ENCODE measurements around the gene CLCN5.
"Not testable (repeated sequence)": the region's sequence is repeated elsewhere in the genome, so short reads cannot be mapped to it uniquely, and the experiment has no call there.

Gene CLCN5

DNA sequence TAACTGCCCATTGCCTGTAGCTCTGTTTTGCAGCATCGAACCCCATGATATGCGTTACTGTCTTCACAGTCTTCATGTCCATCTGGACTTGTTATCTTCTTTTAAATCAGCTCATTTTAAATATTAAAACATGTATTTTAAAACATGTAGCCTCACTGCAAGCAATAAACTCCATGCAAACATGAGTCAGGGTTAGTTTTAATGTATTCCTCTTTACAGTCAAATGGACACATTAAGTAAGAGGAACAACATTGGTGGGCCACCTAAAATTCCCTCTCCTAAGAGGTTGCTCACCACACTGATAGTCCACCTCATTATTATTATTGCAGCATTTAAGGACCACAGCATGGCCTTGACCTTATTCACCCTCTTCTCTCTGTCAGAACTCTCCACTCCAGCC is 74.1 kb downstream of the CLCN5 start:
- no peak for DNase-seq

DNA sequence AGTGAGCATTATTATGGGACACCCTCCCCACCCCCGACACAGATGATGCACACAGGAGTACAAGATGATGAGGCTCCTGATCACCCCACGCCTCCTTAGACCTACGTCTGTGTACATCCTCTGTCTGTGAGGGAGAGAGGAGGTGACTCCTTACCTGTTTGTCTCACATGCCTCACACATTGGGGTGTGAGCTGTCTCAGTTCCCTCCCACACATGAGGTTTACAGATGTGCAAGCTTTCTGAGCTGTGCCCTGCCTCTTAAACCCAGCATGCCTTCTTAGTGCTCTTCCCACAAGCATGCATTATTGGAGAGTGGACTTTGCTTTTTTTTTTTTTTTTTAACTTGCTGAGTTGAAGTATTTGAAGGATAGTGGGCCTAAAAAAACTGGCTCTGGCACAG is 76.7 kb downstream of the CLCN5 start:
- no peak for DNase-seq

DNA sequence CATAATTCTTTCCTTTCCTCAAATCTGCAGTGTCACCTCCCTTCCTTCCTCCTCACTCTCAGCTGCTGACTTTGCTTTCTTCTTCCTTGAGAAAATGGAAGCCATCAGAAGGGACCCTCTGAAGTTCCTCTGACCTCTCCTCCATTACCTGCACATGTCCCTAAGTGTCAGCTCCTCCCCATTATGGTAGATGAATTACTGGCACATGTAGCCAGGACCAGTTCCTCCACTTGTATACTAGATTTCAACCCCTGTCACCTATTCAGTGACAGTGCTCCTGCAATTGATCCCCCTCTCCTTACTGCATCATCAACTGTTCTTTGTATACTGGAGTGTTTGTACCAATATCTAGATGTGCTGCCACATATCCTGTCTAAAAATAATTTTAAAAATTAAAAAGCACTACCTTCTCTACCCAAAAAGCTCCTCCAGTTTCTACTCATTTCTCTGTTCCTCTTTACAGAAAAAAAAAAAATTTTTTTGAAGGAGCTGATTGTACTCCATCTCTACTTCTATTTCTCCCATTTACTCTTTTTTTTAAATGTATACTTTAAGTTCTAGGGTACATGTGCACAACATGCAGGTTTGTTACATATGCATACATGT is 78.6 kb downstream of the CLCN5 start:
- no peak for DNase-seq

DNA sequence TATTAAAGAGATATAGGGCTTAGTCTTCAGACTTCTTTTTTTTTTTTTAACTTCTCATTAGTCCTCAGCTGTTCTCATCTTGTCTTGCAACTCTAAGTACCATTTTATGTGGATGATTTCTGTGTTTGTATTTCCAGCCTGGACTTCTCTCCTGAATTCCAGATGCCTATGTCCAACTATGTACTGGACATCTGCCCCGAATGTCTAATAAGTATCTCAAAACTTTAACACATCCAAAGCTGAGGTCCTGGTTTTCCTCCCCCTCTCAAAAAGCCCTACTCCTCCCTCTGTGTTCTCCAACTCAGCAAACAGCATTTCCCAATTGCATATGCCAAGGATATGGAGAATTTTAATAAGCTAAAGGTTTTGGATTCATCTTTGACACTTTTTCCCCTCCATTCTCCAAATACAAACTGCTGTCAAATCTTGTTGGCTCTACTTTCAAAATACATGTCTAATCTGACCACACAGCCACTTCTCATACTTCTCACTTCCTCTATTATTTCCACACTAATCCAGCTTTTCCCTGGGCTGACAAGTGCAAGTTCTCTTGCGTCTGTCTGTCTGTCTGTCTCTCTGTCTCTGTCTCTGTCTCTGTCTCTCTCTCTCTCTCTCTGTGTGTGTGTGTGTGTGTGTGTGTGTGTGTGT is 79.8 kb downstream of the CLCN5 start:
- no peak for DNase-seq

DNA sequence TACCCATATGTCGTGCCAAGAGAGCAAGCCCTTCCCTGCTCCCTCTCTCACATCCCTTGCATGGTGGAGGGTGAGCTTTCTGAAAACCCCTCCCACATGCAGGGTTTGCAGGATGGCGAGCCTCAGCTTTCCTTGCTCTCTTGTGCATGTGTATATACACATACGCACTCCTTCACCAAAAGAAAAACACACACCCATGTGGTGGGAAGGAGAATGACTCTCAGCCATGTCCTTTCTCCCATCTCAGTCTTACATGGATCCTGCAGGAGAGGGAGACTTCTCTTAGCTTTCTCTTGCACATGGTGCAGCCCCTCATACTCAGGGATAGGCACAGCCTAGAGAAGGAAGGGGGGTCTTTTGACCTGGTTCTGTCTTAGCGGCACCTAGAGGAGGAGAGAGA is 81.1 kb downstream of the CLCN5 start:
- no peak for DNase-seq

DNA sequence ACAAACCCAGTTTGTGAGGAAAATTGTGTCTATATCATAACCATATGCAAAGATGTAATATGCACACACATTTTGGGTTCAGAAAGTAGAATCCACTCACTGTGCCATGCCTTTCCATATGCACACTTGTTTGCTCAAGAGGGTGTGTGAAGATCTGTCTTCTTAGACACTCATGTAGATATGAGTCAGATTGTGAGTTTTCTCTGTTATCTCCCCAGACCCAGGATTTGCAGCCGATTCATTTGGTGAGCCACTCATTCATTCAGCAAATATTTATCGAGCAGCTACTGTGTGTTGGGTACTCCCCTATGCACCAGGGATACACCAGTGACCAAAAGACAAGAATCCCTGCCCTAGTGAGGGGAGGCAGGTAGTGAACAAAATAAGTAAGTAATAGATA is 81.5 kb downstream of the CLCN5 start:
- DNase-seq: no peak

DNA sequence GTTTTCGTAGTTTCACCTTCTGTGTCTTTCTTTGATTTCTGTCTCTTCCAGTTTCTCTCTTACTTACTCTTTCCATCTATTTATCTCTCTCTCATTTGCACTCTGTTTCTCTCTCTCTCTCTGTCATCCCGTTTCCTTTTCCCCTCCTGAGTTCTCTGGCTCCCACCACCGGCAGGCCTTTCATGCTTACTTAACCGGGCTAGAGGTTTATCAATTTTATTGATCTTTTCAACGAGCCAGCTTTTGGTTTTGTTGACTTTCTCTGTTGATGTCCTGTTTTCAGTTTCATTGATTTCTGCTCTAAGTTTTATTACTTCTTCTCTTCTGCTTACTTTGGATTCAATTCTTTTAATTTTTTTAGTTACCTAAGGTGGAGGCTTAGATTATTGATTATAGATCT is 103.2 kb downstream of the CLCN5 start:
- DNase-seq: not testable (repeated sequence)

DNA sequence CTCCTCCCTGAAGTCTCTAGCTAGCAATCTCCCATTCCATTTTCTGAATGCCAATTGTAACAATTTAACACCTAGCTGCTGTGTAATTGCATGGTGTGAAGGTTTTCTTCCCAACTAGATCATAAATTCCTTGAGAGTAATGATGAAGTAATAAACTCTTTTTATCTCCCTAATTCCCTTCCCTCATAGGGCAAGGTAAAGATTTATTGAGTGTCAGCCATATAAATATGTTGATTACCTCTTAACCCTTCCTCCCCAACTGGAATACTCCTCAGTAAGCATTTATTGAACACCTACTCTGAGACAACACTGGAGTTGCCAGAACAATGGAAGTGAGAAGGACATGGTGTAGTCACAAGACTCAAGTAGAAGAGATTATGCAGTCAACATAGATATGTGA is 112.7 kb downstream of the CLCN5 start:
- no peak for DNase-seq

DNA sequence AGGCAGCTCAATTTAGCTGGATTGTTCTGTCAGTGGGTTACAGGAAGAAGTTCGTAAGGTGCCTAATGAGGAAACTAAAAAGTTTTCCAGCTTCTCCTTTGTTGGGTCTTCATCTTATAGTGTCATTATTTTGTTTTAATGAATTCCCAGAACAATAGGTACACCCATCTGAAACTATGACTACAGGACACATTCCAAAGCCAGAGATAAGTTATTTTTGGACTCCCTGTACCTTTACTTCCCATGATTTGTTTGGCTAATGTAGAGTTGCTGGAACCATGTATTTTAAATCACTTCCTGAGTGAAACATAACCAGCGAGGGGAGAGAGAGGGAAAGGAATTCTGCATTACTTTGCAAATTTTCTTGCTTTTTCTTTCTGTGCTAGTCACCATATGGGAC is 114.0 kb downstream of the CLCN5 start:
- DNase-seq: no peak

DNA sequence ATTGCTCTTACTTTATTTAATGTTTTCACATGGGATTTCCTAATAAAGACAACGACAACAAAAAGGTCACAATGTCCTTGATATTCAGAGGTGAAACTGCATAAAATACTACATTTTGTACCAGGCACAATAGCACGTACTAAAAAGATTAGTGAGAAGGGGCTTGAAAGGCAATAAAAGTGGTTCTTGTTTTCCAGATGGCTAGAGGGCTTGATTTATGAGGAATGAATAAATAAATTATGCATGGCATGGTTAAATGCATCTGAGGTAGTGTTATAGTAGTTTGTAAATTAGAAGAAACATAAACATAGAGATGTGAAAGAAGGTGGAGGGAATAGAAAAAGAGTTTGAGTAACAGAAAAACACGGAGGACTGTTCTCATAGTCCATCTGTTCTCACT is 123.4 kb downstream of the CLCN5 start:
- no peak for DNase-seq

DNA sequence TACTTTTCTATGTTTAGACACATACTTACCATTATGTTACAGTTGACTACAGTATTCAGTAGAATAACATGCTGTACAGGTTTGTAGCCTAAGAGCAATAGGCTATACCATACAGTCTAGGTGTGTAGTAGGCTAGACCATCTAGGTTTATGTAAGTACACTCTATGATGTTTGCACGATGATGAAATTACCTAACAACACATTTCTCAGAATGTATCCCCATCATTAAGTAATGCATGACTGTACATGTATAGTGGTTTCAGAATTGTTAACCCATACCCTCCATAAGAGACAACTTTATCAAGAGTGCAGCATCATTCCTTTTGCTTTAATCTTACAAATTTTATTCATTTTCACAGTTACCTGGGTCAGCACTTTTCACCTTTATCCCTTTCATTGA is 126.8 kb downstream of the CLCN5 start:
- no peak for DNase-seq

DNA sequence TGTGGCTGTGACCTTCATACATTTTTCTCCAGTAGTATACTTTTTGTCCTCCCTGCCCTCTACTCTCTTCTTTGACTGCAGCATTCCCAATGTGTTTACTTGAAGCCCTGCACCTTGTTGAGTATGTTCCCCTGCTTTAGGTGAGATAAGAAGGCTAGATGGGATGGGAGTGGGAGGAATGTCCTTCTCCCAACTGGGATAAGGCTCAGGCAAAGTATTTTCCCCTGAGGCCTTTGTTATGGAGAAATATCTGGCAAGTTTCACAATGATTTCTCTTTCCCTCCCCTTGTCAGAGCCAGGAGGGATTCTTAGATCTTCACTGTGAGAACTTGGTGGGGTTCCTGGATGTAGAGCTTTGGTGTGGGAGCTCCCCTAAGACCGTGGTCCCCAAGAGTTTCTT is 131.8 kb downstream of the CLCN5 start:
- no peak for DNase-seq

DNA sequence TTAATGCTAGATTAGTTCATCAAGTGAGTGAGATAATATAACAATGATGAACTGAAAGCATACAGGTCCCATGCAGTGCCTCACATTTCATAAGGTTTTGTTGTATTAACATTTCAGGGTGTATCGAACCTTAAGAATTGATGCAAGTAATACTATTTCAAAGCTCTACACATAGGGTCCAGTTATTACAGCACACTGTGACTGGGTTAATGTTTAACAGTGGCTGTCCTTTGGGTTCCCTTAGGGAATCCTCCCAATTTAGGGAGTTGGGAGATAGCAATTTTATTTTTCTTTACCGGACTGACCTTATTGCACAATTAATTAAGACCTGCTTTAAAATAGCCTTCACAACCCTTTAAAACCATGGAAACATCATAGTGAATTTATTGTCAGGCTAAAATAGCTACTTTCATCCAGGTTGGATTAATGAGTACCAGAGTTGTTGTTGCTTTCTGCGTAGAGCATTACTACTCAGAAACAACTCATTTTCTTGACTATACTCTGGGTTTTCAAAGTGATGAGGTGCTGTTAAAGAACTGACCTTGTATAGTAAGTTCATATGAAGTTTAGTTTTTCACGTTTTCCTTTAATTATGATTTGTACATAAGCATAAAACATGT is 144.0 kb downstream of the CLCN5 start:
- DNase-seq: no peak

DNA sequence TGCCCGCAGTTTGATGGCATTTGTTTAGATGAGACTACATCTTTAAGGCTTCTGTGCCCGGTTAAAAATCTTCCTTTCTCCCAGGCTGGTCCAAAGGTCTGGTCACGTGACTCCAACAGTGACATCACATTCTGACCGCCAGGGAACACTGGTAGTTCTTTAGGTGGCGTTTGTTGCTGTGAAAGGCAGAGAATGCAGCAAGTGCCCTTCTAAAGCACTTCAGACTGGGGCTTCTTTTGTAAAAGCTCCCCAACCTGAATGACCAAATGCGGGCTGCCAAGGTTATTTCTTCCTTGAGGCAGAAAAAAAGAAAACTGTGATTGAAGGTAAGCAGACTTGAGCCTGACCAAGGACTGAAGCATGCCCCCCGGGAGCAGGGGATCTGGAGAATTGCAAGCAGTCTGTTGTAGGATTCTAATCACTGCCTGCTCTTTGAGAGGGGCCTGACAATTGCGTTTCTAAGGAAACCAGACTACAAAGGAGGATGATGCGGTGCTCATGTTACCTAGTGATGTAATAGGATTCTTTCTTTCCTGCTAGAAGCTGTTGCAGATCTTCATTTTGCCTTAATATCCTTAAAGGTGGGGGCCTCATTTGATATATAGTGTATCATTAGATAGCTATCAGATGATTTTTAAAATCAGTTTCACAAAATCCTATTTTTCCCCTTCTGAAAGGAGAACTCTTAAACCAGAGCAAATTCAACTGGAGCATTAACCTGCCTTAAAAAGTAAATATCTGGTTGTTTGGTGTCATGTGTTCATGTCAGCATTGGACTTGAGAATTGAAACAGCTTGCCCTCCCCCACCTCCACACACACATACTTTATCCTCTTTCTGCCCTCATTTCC is 145.3 kb downstream of the CLCN5 start:
- no peak for DNase-seq

DNA sequence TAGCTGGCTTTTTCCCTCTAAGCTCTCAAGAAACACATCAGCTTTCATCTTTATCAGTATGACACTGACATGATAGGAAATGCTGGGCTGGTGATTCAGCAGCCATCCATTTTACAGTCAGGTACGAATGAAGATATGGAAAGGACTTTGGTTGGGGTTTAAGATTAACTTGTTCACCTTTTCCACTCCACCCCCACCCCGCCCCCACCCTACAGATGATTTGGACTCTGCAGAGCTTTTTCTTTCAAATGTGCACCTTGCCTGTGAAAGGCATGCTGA is 145.8 kb downstream of the CLCN5 start:
- DNase-seq: no peak

DNA sequence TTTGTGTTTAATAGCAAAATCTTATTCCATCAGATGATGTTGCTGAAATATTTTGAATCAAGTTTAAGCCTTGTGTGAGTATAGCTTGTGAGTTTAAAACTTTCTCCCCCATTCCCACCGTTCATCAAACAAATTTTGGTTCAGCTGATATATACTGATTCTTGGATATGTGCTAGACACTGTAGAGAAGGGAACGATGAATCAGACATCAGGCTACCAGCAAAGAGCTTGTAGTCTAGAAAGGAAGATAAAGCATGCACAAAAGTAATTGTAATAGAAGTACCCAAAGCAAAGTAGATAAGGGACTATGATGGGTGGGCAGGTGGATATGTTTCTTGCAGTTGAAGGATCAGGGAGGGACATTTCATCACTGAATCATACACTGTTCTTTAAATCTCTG is 146.5 kb downstream of the CLCN5 start:
- no peak for DNase-seq

DNA sequence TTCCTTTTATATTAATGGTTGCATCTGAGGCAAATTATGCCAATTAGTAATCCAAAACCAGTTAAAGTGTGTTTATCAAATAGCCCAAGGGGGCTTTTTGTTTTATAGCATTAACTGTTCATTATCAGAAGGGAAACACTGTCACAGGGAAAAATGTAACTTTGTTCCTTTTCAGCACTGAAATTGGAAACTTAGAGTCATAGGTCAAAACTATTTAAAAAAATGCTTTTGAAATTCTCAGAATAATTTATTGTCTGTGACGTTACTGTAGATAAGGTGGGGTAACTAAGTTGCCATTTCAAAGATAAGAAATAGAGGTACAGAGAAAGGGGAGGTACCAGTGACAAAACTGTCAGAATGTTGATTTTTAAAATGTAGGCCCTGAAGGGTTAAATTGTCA is 149.1 kb downstream of the CLCN5 start:
- DNase-seq: no peak

DNA sequence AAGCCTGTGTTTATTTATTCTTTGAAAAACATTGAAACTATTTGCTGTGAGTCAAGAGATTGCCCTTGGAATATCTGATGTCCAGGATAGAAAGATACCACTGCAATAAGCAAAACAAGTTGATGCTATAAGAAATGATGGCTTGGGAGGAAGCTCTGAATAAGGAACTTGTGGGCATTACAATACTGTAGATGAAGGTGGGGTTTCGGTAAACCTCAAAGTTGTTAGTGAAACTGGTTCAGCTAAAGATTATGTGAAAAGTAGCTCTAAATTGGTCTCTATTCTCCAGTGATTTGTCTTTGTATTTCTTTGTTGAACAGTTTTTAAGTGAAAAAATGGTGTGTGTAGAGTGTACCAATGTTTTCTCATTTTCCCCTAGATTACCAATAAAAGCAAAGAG is 149.7 kb downstream of the CLCN5 start:
- no peak for DNase-seq

DNA sequence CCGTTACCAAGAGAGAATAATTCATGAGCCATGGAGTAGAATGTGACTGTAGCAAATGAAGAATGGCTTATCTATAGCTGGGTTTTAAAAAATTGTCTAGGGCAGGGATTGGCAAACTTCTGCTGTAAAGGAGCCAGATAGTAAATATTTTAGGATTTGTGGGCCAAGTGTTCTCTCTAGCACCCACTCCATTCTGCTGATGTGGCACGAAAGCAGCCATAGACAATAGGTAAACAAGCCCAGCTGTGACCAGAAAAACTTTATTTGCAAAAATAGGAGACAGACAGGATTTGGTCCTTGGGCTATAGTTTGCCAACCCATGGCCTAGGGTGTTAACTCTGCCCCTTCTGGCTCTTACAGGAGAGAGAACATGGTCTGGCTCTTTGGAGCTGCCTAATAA is 151.2 kb downstream of the CLCN5 start:
- DNase-seq: no peak

DNA sequence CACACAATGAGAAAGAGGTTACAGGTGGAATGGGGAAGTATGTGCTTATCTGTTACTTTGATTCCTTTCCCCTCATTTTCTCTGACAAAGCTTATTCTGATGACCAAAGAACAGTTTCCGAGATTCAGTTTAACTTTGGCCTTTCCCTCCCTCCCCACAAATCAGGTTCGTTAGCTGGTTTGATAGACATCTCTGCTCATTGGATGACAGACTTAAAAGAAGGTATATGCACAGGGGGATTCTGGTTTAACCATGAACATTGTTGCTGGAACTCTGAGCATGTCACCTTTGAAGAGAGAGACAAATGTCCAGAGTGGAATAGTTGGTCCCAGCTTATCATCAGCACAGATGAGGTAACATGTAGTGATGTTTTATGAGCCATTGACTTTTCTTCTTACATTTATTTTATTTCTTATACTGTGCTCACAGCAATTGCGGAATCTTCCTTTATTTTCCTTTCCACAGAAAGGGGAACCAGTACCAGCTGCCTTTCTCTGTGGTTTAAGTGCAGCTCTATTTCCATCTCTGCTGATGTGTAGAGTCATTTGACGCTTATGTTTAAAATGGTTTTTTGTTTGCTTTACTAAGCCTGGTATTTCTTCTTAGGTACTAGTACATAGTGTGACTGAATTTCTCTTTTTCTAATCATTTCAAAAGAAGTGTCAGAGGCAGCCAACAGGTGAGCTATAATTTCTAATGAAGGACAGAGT is 153.4 kb downstream of the CLCN5 start:
- DNase-seq: no peak

DNA sequence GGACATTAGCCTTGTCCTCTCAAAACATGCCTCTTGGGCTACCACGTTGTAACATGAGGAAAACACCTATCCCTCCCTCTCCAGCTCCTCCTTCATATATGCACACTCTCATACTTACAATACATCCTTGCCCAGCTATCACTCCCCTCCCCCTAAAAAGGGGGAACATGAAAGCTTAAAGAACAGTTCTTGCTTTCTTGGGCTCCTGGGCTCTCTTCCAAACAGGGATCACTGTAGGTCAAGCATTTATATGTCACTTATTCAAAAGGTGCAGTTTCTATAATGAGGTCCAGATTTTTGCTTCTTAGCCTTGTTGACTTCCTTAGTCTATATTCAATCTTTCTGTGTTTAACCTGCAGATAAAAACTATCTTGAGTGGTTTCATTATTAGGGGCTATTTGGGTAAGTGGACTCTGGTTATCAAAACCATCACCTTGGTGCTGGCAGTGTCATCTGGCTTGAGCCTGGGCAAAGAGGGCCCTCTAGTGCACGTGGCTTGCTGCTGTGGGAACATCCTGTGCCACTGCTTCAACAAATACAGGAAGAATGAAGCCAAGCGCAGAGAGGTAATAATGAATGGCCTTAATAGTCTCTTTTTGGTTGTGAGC is 159.0 kb downstream of the CLCN5 start:
- DNase-seq: peak in 1 of 2 experiments; percentile 0

DNA sequence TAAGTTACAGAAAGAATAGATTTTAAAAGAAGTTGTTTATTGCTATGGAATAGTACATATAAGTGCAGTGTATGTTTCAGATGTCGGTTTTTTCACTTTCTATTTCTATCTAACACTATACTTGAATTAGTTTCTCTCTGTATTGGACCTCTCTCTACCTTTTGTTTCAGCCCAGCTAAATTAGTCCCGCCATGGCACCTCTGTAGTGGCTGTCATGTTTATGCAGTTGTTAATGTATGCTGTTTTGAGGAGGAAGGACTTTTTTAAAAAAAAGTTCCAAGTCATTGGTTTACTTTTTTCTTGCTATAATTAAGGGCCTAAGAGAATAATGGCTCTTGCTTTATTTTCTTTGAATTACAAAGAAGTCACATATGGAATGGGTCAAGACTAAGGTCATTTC is 160.3 kb downstream of the CLCN5 start:
- no peak for DNase-seq

DNA sequence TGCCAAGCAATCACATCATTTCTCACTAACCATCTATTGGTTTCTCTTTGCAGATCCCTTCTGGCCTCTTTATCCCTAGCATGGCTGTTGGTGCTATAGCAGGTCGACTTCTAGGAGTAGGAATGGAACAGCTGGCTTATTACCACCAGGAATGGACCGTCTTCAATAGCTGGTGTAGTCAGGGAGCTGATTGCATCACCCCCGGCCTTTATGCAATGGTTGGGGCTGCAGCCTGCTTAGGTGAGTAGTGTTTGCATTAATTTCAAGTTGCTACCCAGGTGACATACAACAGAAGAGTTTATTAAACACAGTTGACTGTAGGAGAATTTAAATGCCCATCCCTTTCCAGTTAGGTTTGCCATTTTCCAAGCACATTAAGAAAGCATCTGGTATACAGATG is 166.2 kb downstream of the CLCN5 start:
- no peak for DNase-seq

Measured in activated CD4-positive, alpha-beta T cell treated with anti-CD3 and anti-CD28 coated beads, Interleukin-2, amount 50 U/mL, for 4 hours (primary cell).